Measurements from ENCODE around the gene ADCY3.

Gene ADCY3

GRCh38 chr2:24915796-24916195 is 4.2 kb downstream of the ADCY3 start:
- TF ChIP-seq, protein P1, sequence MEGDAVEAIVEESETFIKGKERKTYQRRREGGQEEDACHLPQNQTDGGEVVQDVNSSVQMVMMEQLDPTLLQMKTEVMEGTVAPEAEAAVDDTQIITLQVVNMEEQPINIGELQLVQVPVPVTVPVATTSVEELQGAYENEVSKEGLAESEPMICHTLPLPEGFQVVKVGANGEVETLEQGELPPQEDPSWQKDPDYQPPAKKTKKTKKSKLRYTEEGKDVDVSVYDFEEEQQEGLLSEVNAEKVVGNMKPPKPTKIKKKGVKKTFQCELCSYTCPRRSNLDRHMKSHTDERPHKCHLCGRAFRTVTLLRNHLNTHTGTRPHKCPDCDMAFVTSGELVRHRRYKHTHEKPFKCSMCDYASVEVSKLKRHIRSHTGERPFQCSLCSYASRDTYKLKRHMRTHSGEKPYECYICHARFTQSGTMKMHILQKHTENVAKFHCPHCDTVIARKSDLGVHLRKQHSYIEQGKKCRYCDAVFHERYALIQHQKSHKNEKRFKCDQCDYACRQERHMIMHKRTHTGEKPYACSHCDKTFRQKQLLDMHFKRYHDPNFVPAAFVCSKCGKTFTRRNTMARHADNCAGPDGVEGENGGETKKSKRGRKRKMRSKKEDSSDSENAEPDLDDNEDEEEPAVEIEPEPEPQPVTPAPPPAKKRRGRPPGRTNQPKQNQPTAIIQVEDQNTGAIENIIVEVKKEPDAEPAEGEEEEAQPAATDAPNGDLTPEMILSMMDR (IDR thresholded peaks at IDR 0.05; ENCODE audit: low read depth, low read length) = no peak
- H3K4me3 ChIP-seq (ENCODE audit: low read depth, low read length) = no peak overlapping the region

- no peak overlapping the region for H3K4me3 ChIP-seq (ENCODE audit: low read depth, low read length)
- TF ChIP-seq, protein P1 (IDR thresholded peaks at IDR 0.05; ENCODE audit: low read depth, low read length) = no peak
Observed at GRCh38 chr2:24915175-24915574, 4.9 kb downstream of the ADCY3 start.

DNA sequence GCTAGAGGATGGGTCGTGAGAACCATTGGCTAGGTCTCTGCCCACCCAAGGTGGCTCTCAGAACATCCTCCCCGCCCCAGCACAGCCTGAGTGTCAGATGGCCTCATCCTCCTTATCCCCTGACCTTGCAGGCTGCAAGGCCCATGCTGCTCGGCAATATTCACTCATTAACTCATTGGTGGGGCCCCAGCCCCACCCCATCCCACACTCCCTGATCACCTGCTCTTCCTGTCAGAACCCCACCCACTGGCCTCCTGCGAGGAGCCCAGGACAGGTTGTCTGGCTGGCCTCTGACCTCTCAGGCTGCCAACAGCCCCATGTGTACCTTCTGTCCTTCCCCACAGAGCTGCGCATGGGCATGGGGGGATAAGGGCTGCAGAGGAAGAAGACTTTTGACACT is 5.3 kb downstream of the ADCY3 start:
- TF ChIP-seq, protein P1 (IDR thresholded peaks at IDR 0.05; ENCODE audit: low read depth, low read length) = no peak
- H3K4me3 ChIP-seq (ENCODE audit: low read depth, low read length) = no peak overlapping the region

- H3K4me3 ChIP-seq (ENCODE audit: low read depth, low read length) = no peak overlapping the region
- TF ChIP-seq, protein P1 (IDR thresholded peaks at IDR 0.05; ENCODE audit: low read depth, low read length) = no peak
Observed at GRCh38 chr2:24913911-24914310, 6.1 kb downstream of the ADCY3 start.

GRCh38 chr2:24912986-24913385 is 7.1 kb downstream of the ADCY3 start:
- H3K4me3 ChIP-seq (ENCODE audit: low read depth, low read length) = no peak overlapping the region
- TF ChIP-seq, protein P1 (IDR thresholded peaks at IDR 0.05; ENCODE audit: low read depth, low read length) = no peak

DNA sequence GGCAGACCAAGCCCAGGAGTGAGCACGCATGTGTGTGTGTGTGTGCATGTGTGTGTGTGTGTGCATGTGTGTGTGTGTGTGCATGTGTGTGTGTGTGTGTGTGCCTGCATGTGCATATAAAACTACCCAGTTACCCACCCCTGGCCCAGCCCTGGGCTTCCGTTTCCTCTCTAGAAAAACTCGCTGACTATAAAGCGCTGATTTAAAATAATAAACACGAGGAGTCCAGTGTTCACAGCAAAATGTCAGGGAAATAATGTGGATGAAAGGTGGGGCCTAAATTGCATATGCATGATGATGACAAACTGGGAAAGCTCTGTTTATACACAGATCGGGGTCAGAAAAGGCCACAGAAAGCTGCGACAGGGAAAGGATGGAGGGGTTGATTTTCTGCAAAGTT is 7.5 kb downstream of the ADCY3 start:
- no peak overlapping the region for H3K4me3 ChIP-seq (ENCODE audit: low read depth, low read length)
- TF ChIP-seq, protein P1 (IDR thresholded peaks at IDR 0.05; ENCODE audit: low read depth, low read length) = no peak

DNA sequence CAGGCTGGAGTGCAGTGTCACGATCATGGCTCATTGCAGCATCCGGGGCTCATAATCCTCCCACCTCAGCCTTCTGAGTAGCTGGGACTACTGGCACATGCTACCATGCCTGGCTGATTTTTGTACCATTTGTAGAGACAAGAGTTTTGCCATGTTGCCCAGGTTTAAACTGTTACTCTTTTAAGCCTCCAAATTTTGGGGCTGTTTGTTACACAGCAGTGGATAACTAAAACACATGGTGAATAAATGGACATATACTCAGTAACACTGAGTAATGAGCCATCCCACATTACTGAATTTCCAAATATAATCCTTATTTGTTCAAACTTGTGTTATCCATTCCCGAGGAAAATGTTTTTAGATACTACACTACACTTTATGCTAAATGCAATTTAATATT is 9.8 kb downstream of the ADCY3 start:
- TF ChIP-seq, protein P1 (IDR thresholded peaks at IDR 0.05; ENCODE audit: low read depth, low read length) = no peak
- no peak overlapping the region for H3K4me3 ChIP-seq (ENCODE audit: low read depth, low read length)
